Osteoblast (primary cell): ENCODE measurements around the gene PSME4. TPM values are rescaled to one million over a fixed set of nuclear protein-coding genes. Genes with fewer than 3 reads are reported as not detected.
"Not testable (repeated sequence)": the region's sequence is repeated elsewhere in the genome, so short reads cannot be mapped to it uniquely, and the experiment has no call there.

ENCODE experiments used
- DNase-seq: peaks from one replicate; pipeline ENCODE4 v3.0.0; 2011; ENCODE audit warnings: low spot score, mixed read lengths; ENCODE audit not compliant: insufficient read length; ENCODE audit errors: missing footprints
- H2AFZ ChIP-seq: 2 replicates; pipeline ENCODE4 v1.6.0; 2011; ENCODE audit warnings: mild to moderate bottlenecking, low read length
- H3K27ac ChIP-seq: 2 replicates; pipeline ENCODE4 v1.5.1; 2011; ENCODE audit warnings: mild to moderate bottlenecking, low read depth, low read length, moderate library complexity
- H3K27me3 ChIP-seq: 2 replicates; pipeline ENCODE4 v1.6.0; 2012; ENCODE audit warnings: mild to moderate bottlenecking, control low read depth, inconsistent platforms, low read length, moderate library complexity; ENCODE audit not compliant: insufficient read depth
- H3K36me3 ChIP-seq: 2 replicates; pipeline ENCODE4 v1.5.1; 2011; ENCODE audit warnings: mild to moderate bottlenecking, low read length, control low read depth, moderate library complexity; ENCODE audit not compliant: insufficient read depth
- H3K4me1 ChIP-seq: 2 replicates; pipeline ENCODE4 v1.5.1; 2011; ENCODE audit warnings: mild to moderate bottlenecking, low read length, control low read depth, moderate library complexity; ENCODE audit not compliant: insufficient read depth
- H3K4me2 ChIP-seq: 2 replicates; pipeline ENCODE4 v1.6.0; 2011; ENCODE audit warnings: mild to moderate bottlenecking, low read length; ENCODE audit not compliant: insufficient read depth
- H3K4me3 ChIP-seq: fragments of 200-600 bp; sonication (generic); 3 replicates; pipeline ENCODE4 v1.5.1; 2012; ENCODE audit warnings: mild to moderate bottlenecking, low read length, inconsistent platforms; ENCODE audit not compliant: insufficient read depth
- H3K79me2 ChIP-seq: 2 replicates; pipeline ENCODE4 v1.6.0; 2012; ENCODE audit warnings: mild to moderate bottlenecking, low read length, control low read depth, inconsistent platforms; ENCODE audit not compliant: insufficient read depth
- H3K9me3 ChIP-seq: 2 replicates; pipeline ENCODE4 v1.5.1; 2011; ENCODE audit warnings: low read depth, low read length, control low read depth
- H4K20me1 ChIP-seq: 2 replicates; pipeline ENCODE4 v1.6.0; 2012; ENCODE audit warnings: mild to moderate bottlenecking, low read length, control low read depth; ENCODE audit not compliant: insufficient read depth
- CTCF ChIP-seq: IDR thresholded peaks from 2 replicates; pipeline ENCODE4 v1.5.1; 2011; ENCODE audit warnings: mild to moderate bottlenecking, low read depth, low read length, moderate library complexity; ENCODE audit errors: extremely low read depth
- total RNA-seq: library from RNA; depleted of rRNA; stranded (reverse); fragments of >200 nt; gene quantifications from 2 replicates; pipeline ENCODE4 v1.2.3, GENCODE V29; 2012

Gene PSME4
- total RNA-seq, 1 donor = 61.9 TPM

- peaks cover 19% of the 10 kb centered on the region for H3K36me3 ChIP-seq
- H3K9me3 ChIP-seq = no peaks in the 10 kb centered on the region
- H2AFZ ChIP-seq = no peak overlapping the region
- H3K4me1 ChIP-seq = no peaks in the 10 kb centered on the region
- H3K4me2 ChIP-seq = no peak overlapping the region
- DNase-seq = no peak
- H3K27ac ChIP-seq = no peak overlapping the region
- no peaks in the 10 kb centered on the region for H3K79me2 ChIP-seq
- peaks cover 9% of the 10 kb centered on the region for H4K20me1 ChIP-seq
- H3K4me3 ChIP-seq = no peak overlapping the region
- H3K27me3 ChIP-seq = no peaks in the 10 kb centered on the region
- no peak for TF ChIP-seq CTCF
Measured at GRCh38 chr2:53852532-53852931, 118.3 kb downstream of the PSME4 start.

DNA sequence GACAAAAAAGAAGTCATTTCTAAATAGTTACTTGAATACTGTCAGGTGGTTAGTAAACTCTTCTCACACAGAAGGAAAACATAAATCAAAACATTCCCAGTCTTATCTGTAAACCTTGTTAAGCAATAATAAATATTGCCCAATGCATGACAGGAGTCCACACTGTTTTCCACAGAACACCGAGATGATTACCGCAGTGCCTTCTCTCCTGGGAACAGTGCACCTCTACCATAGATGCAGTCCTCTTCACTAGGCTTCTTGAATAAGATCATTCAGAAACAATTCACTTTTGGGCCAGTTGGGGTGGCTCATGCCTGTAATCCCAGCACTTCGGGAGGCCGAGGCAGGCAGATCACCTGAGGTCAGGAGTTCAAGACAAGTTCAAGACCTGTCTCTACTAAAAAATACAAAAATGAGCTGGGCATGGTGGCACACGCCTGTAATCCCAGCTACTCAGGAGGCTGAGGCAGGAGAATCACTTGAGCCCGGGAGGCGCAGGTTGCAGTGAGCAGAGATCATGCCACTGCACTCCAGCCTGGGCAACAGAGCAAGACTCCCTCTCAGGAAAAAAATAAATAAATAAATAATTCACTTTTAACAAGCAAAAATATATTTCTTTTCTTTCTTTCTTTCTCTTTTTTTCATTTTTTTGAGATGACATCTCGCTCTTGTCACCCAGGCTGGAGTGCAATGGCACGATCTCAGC, 119.6 kb downstream of the PSME4 start:
- not testable (repeated sequence) for H3K4me2 ChIP-seq, H3K27me3 ChIP-seq, H2AFZ ChIP-seq, DNase-seq, H4K20me1 ChIP-seq, H3K4me3 ChIP-seq, H3K27ac ChIP-seq, H3K9me3 ChIP-seq, H3K4me1 ChIP-seq, H3K79me2 ChIP-seq
- peaks cover 19% of the 10 kb centered on the region for H3K36me3 ChIP-seq

GRCh38 chr2:53848062-53848461, 122.7 kb downstream of the PSME4 start:
- H3K79me2 ChIP-seq = no peaks in the 10 kb centered on the region
- H4K20me1 ChIP-seq = peaks cover 4% of the 10 kb centered on the region
- no peak overlapping the region for H2AFZ ChIP-seq
- H3K9me3 ChIP-seq = no peaks in the 10 kb centered on the region
- no peaks in the 10 kb centered on the region for H3K4me1 ChIP-seq
- H3K27ac ChIP-seq = no peak overlapping the region
- DNase-seq = no peak
- no peaks in the 10 kb centered on the region for H3K27me3 ChIP-seq
- no peak overlapping the region for H3K4me3 ChIP-seq
- no peak overlapping the region for H3K4me2 ChIP-seq
- TF ChIP-seq CTCF = no peak
- peaks cover 3% of the 10 kb centered on the region for H3K36me3 ChIP-seq

- Histone ChIP-seq H3K4me1 (no peaks in the 10 kb centered on the region), H2AFZ (no peak overlapping the region), H4K20me1 (no peaks in the 10 kb centered on the region), H3K9me3 (no peaks in the 10 kb centered on the region), H3K4me3 (no peak overlapping the region), H3K27me3 (no peaks in the 10 kb centered on the region), H3K36me3 (no peaks in the 10 kb centered on the region), H3K27ac (no peak overlapping the region), H3K4me2 (no peak overlapping the region), H3K79me2 (no peaks in the 10 kb centered on the region)
- DNase-seq = no peak
- TF ChIP-seq CTCF = no peak
Measured at GRCh38 chr2:53843595-53843994, 127.2 kb downstream of the PSME4 start.
